GM23248 (cell line): ENCODE data around the gene ZBTB42. TPM values are rescaled to one million over a fixed set of nuclear protein-coding genes. Genes with fewer than 3 reads are reported as not detected.

Experiments used
- DNase-seq: peaks from one replicate; pipeline ENCODE4 v3.0.0-alpha.2; 2015
- H2AFZ ChIP-seq: fragments of 200-600 bp; sonication (generic); 2 replicates; pipeline ENCODE4 v1.6.1; 2016; ENCODE audit warnings: antibody characterized with exemption
- H3F3A ChIP-seq: fragments of 200-600 bp; sonication (generic); 2 replicates; pipeline ENCODE4 v1.6.1; 2016; ENCODE audit warnings: mild to moderate bottlenecking, antibody characterized with exemption, mixed run types; ENCODE audit not compliant: insufficient read depth
- H3K27ac ChIP-seq: fragments of 200-600 bp; sonication (generic); 2 replicates; pipeline ENCODE4 v1.5.1; 2016; ENCODE audit warnings: mild to moderate bottlenecking
- H3K27me3 ChIP-seq: fragments of 200-600 bp; sonication (generic); replicated peaks from 2 replicates; pipeline ENCODE4 v1.6.1; 2016; ENCODE audit warnings: mild to moderate bottlenecking; ENCODE audit not compliant: insufficient read depth
- H3K36me3 ChIP-seq: fragments of 200-600 bp; sonication (generic); 2 replicates; pipeline ENCODE4 v1.6.1; 2016; ENCODE audit warnings: low read depth, mild to moderate bottlenecking
- H3K4me1 ChIP-seq: fragments of 200-600 bp; sonication (generic); 2 replicates; pipeline ENCODE4 v1.6.1; 2016; ENCODE audit warnings: mild to moderate bottlenecking; ENCODE audit not compliant: insufficient read depth
- H3K4me2 ChIP-seq: fragments of 200-600 bp; sonication (generic); one replicate; pipeline ENCODE4 v1.6.1; 2016; ENCODE audit warnings: mild to moderate bottlenecking; ENCODE audit not compliant: unreplicated experiment
- H3K4me3 ChIP-seq: fragments of 200-600 bp; sonication (generic); 2 replicates; pipeline ENCODE4 v1.5.1; 2016; ENCODE audit warnings: mild to moderate bottlenecking
- H3K79me2 ChIP-seq: fragments of 200-600 bp; sonication (generic); 2 replicates; pipeline ENCODE4 v1.6.1; 2016; ENCODE audit warnings: mild to moderate bottlenecking; ENCODE audit not compliant: insufficient read depth
- H3K9ac ChIP-seq: fragments of 200-600 bp; sonication (generic); 2 replicates; pipeline ENCODE4 v1.6.1; 2016; ENCODE audit warnings: mild to moderate bottlenecking
- H3K9me2 ChIP-seq: fragments of 200-600 bp; sonication (generic); 2 replicates; pipeline ENCODE4 v1.6.1; 2016; ENCODE audit warnings: mixed run types, mild to moderate bottlenecking, moderate library complexity; ENCODE audit not compliant: insufficient read depth
- H3K9me3 ChIP-seq: fragments of 200-600 bp; sonication (generic); one replicate; pipeline ENCODE4 v1.6.1; 2017; ENCODE audit warnings: low read depth
- H4K20me1 ChIP-seq: fragments of 200-600 bp; sonication (generic); 2 replicates; pipeline ENCODE4 v1.6.0; 2016; ENCODE audit not compliant: insufficient read depth
- EZH2 ChIP-seq: fragments of 200-600 bp; sonication (generic); IDR thresholded peaks from 2 replicates; pipeline ENCODE4 v1.6.1; 2018; ENCODE audit warnings: antibody characterized with exemption, mild to moderate bottlenecking; ENCODE audit not compliant: insufficient read depth, poor library complexity, severe bottlenecking
- EZH2phosphoT487 ChIP-seq: fragments of 200-600 bp; sonication (generic); IDR thresholded peaks from 2 replicates; pipeline ENCODE4 v1.6.1; 2018; ENCODE audit warnings: antibody characterized with exemption, moderate library complexity, mild to moderate bottlenecking, low read depth; ENCODE audit not compliant: insufficient read depth
- WGBS, 2 experiments: methylation state at CpG; one replicate each; pipeline ENCODE4 v1.1.6; 2015 to 2017; ENCODE audit warnings: low lambda C conversion rate in 2 of 2, low coverage in 1 of 2; ENCODE audit errors: missing lambda C conversion rate in 2 of 2; 5-methylcytosine and 5-hydroxymethylcytosine counted together
- in situ Hi-C: fragments of 300-500 bp; cut with MboI; formaldehyde crosslinking; loops from 2 replicates; pipeline ENCODE4 v1.15.0; 2020
- polyA plus RNA-seq: library from polyadenylated mRNA; unstranded; fragments of >200 nt; fragmentation: Nextera tagmentation; extraction: Ambion mirVana; gene quantifications from 2 replicates; pipeline ENCODE4 v1.2.1, GENCODE V29; 2016
- total RNA-seq: library from RNA; depleted of rRNA; stranded (reverse); fragments of >200 nt; shearing (Covaris generic); gene quantifications from 2 replicates; pipeline ENCODE4 v1.2.3, GENCODE V29; 2014

ZBTB42 gene
- total and polyA plus RNA-seq, 2 experiments from 2014 or later = 0.56 to 2.4 TPM

- H3K9me2 ChIP-seq = no peaks in the 10 kb centered on the region
- TF ChIP-seq EZH2 = no peak
- no peak for TF ChIP-seq EZH2phosphoT487
- H4K20me1 ChIP-seq = no peaks in the 10 kb centered on the region
- H3K79me2 ChIP-seq = peaks cover 26% of the 10 kb centered on the region
- no peak overlapping the region for H3K27ac ChIP-seq
- no peak for DNase-seq
- WGBS, 2 experiments = 79 to 87% methylated on average over 8 of the region's 8 CpGs
- no peak overlapping the region for H3K9ac ChIP-seq
- no peak overlapping the region for H3K4me3 ChIP-seq
- H3K36me3 ChIP-seq = no peaks in the 10 kb centered on the region
- no peak overlapping the region for H3K4me2 ChIP-seq
- no peak overlapping the region for H2AFZ ChIP-seq
- H3K9me3 ChIP-seq = no peaks in the 10 kb centered on the region
- H3K4me1 ChIP-seq = peaks cover 4% of the 10 kb centered on the region; the same call in 1 of the 2 replicates
- no peaks in the 10 kb centered on the region for H3K27me3 ChIP-seq
- in situ Hi-C loops = no loop called here
- H3F3A ChIP-seq = no peaks in the 10 kb centered on the region; the same call in 1 of the 2 replicates
These were observed 17.2 kb downstream of the ZBTB42 start for GRCh38 chr14:104817930-104818713.

- Histone ChIP-seq H4K20me1 (no peaks in the 10 kb centered on the region), H3K4me2 (no peak overlapping the region), H3K9me2 (no peaks in the 10 kb centered on the region), H3K27ac (no peak overlapping the region), H3K9me3 (no peaks in the 10 kb centered on the region), H3K4me3 (no peak overlapping the region), H3K4me1 (peaks cover 4% of the 10 kb centered on the region; the same call in 1 of the 2 replicates), H3K27me3 (no peaks in the 10 kb centered on the region), H3K79me2 (peaks cover 20% of the 10 kb centered on the region), H3K36me3 (no peaks in the 10 kb centered on the region), H3F3A (no peaks in the 10 kb centered on the region; the same call in 1 of the 2 replicates), H3K9ac (no peak overlapping the region), H2AFZ (no peak overlapping the region)
- no peak for TF ChIP-seq EZH2phosphoT487
- TF ChIP-seq EZH2 = no peak
- in situ Hi-C loops = no loop called here
- 72 to 77% methylated on average over 9 of the region's 9 CpGs for WGBS, 2 experiments
- DNase-seq = no peak
These were observed 17.8 kb downstream of the ZBTB42 start for GRCh38 chr14:104818714-104819161.

GRCh38 chr14:104819361-104819781, 18.5 kb downstream of the ZBTB42 start:
- Histone ChIP-seq H3K79me2 (peaks cover 16% of the 10 kb centered on the region), H3K27me3 (no peaks in the 10 kb centered on the region), H4K20me1 (no peaks in the 10 kb centered on the region), H3K4me1 (peaks cover 3% of the 10 kb centered on the region; the same call in 1 of the 2 replicates), H2AFZ (no peak overlapping the region), H3K9me2 (no peaks in the 10 kb centered on the region), H3K4me2 (no peak overlapping the region), H3K27ac (no peak overlapping the region), H3F3A (no peaks in the 10 kb centered on the region; the same call in 1 of the 2 replicates), H3K36me3 (no peaks in the 10 kb centered on the region), H3K9me3 (no peaks in the 10 kb centered on the region), H3K4me3 (no peak overlapping the region), H3K9ac (no peak overlapping the region)
- 89 to 90% methylated on average over 12 of the region's 12 CpGs for WGBS, 2 experiments
- in situ Hi-C loops = no loop called here
- TF ChIP-seq EZH2 = no peak
- TF ChIP-seq EZH2phosphoT487 = no peak
- DNase-seq = no peak

GRCh38 chr14:104820669-104821228, 19.8 kb downstream of the ZBTB42 start:
- Histone ChIP-seq H3K4me3 (no peak overlapping the region), H3K36me3 (no peaks in the 10 kb centered on the region), H3K4me1 (0 out of 2 replicates have a peak, but pooled peaks cover 3% of the 10 kb centered on the region), H3K9ac (no peak overlapping the region), H3K27me3 (no peaks in the 10 kb centered on the region), H3K27ac (no peak overlapping the region), H3K4me2 (no peak overlapping the region), H3K9me2 (no peaks in the 10 kb centered on the region), H2AFZ (no peak overlapping the region; the same call in 1 of the 2 replicates), H4K20me1 (no peaks in the 10 kb centered on the region), H3K9me3 (no peaks in the 10 kb centered on the region), H3F3A (no peaks in the 10 kb centered on the region; the same call in 1 of the 2 replicates), H3K79me2 (peaks cover 14% of the 10 kb centered on the region)
- in situ Hi-C loops = no loop called here
- TF ChIP-seq EZH2phosphoT487 (no peak), EZH2 (no peak)
- peak; percentile 90 for DNase-seq
- 12 to 16% methylated on average over 21 to 22 of the region's 22 CpGs for WGBS, 2 experiments
